PC-3 (cell line): ENCODE results near the gene NTM. TPM values are rescaled to one million over a fixed set of nuclear protein-coding genes. Genes with fewer than 3 reads are reported as not detected.

Source experiments
- ATAC-seq: fragments of 200-7000 bp; cut with Tn5 transposase; 2 replicates; pipeline ENCODE4 v1.9.1; 2020; ENCODE audit warnings: mild to moderate bottlenecking, moderate library complexity
- BruUV-seq: library from RNA; stranded (reverse); fragments of 400-500 nt; replicated peaks from 2 replicates; lab custom pipeline; 2021; lab: Mats Ljungman, UMichigan
- CTCF ChIA-PET: fragments of 300-600 bp; sonication (Branson Sonifier 250); formaldehyde crosslinking; loops from one replicate; lab custom pipeline; 2022; ENCODE audit warnings: antibody characterized with exemption; lab: Charles Lee
- POLR2A ChIA-PET: fragments of 300-600 bp; sonication (Branson Sonifier 250); formaldehyde crosslinking; loops from one replicate; lab custom pipeline; 2022; ENCODE audit warnings: antibody characterized with exemption; ENCODE audit not compliant: unreplicated experiment; lab: Charles Lee
- DNase-seq: peaks from one replicate; pipeline ENCODE4 v3.0.0-alpha.2; 2015
- H2AFZ ChIP-seq: fragments of 300-600 bp; sonication (generic); 2 replicates; pipeline ENCODE4 v1.6.0; 2016; ENCODE audit warnings: antibody characterized with exemption, low read length
- H3F3A ChIP-seq: fragments of 300-600 bp; sonication (generic); one replicate; pipeline ENCODE4 v1.6.0; 2017; ENCODE audit warnings: antibody characterized with exemption, low read length, control low read depth, mild to moderate bottlenecking; ENCODE audit not compliant: unreplicated experiment
- H3K27ac ChIP-seq: fragments of 300-600 bp; sonication (generic); 2 replicates; pipeline ENCODE4 v1.5.1; 2016; ENCODE audit warnings: mild to moderate bottlenecking, low read length
- H3K27me3 ChIP-seq: fragments of 300-600 bp; sonication (generic); 2 replicates; pipeline ENCODE4 v1.6.1; 2016; ENCODE audit warnings: low read length, mixed read lengths
- H3K36me3 ChIP-seq: fragments of 300-600 bp; sonication (generic); 2 replicates; pipeline ENCODE4 v1.6.1; 2016; ENCODE audit warnings: low read depth, mixed run types, low read length, mixed read lengths
- H3K4me1 ChIP-seq: fragments of 300-600 bp; sonication (generic); 2 replicates; pipeline ENCODE4 v1.5.1; 2016; ENCODE audit warnings: low read length; ENCODE audit not compliant: insufficient read depth
- H3K4me2 ChIP-seq: fragments of 300-600 bp; sonication (generic); 2 replicates; pipeline ENCODE4 v1.6.0; 2016; ENCODE audit warnings: low read length
- H3K4me3 ChIP-seq: fragments of 300-600 bp; sonication (generic); 2 replicates; pipeline ENCODE4 v1.5.1; 2016; ENCODE audit warnings: mild to moderate bottlenecking, low read length, mixed read lengths
- H3K79me2 ChIP-seq: fragments of 300-600 bp; sonication (generic); 2 replicates; pipeline ENCODE4 v1.6.1; 2017; ENCODE audit warnings: low read length, mixed read lengths
- H3K9ac ChIP-seq: fragments of 300-600 bp; sonication (generic); 2 replicates; pipeline ENCODE4 v1.6.0; 2016; ENCODE audit warnings: mild to moderate bottlenecking, low read length
- H3K9me2 ChIP-seq: fragments of 300-600 bp; sonication (generic); replicated peaks from 2 replicates; pipeline ENCODE4 v1.6.1; 2016; ENCODE audit warnings: mixed run types, low read length, mixed read lengths
- H3K9me3 ChIP-seq: fragments of 300-600 bp; sonication (generic); 2 replicates; pipeline ENCODE4 v1.6.1; 2016; ENCODE audit warnings: low read length, mixed read lengths
- H4K20me1 ChIP-seq: fragments of 300-600 bp; sonication (generic); 2 replicates; pipeline ENCODE4 v1.6.1; 2016; ENCODE audit warnings: low read length, mixed read lengths
- CTCF ChIP-seq: fragments of 300-600 bp; sonication (generic); conservative IDR thresholded peaks from 2 replicates; pipeline ENCODE4 v1.5.1; 2017; ENCODE audit warnings: antibody characterized with exemption, low read depth, mild to moderate bottlenecking, low read length
- EZH2 ChIP-seq: fragments of 300-600 bp; sonication (generic); IDR thresholded peaks from one replicate; pipeline ENCODE4 v1.6.1; 2017; ENCODE audit warnings: antibody characterized with exemption, mild to moderate bottlenecking, low read length; ENCODE audit not compliant: unreplicated experiment
- EZH2phosphoT487 ChIP-seq: fragments of 300-600 bp; sonication (generic); IDR thresholded peaks from 2 replicates; pipeline ENCODE4 v1.6.1; 2018; ENCODE audit warnings: mild to moderate bottlenecking, antibody characterized with exemption, low read length, borderline replicate concordance
- intact Hi-C: fragments of 100-400 bp; cut with micrococcal nuclease; formaldehyde crosslinking; loops from 2 replicates; pipeline ENCODE4 v1.9.0; 2023
- total RNA-seq: library from RNA; depleted of rRNA; stranded (reverse); fragments of >200 nt; gene quantifications from 2 replicates; pipeline ENCODE4 v1.2.3, GENCODE V29; 2014

Gene NTM
- total RNA-seq, 1 experiment from 2014 or later, result not detected

GRCh38 chr11:132296946-132297610 lies 926.7 kb downstream of the NTM start:
- BruUV-seq, result no TSS peak
- peaks cover 7% of the 10 kb centered on the region for H3K9me3 ChIP-seq
- CTCF ChIA-PET, result no interaction called here
- no peaks in the 10 kb centered on the region for H3K4me1 ChIP-seq
- intact Hi-C loops, result no loop called here
- H3F3A ChIP-seq, result no peaks in the 10 kb centered on the region
- no peak overlapping the region for H3K4me2 ChIP-seq
- H3K27ac ChIP-seq, result no peak overlapping the region
- H3K9ac ChIP-seq, result no peak overlapping the region
- no peak for TF ChIP-seq EZH2phosphoT487
- no peak for TF ChIP-seq EZH2
- no peak overlapping the region for H3K4me3 ChIP-seq
- H3K27me3 ChIP-seq, result peaks cover 6% of the 10 kb centered on the region; the same call in 1 of the 2 replicates
- no peak overlapping the region for H2AFZ ChIP-seq
- ATAC-seq (no peak), DNase-seq (no peak)
- POLR2A ChIA-PET, result no interaction called here
- H4K20me1 ChIP-seq, result no peaks in the 10 kb centered on the region
- no peaks in the 10 kb centered on the region for H3K79me2 ChIP-seq
- no peaks in the 10 kb centered on the region for H3K9me2 ChIP-seq
- no peaks in the 10 kb centered on the region for H3K36me3 ChIP-seq

- no peak overlapping the region for H3K4me2 ChIP-seq
- TF ChIP-seq EZH2phosphoT487 (no peak), CTCF (no peak), EZH2 (no peak)
- H3K9me2 ChIP-seq, result no peaks in the 10 kb centered on the region
- DNase-seq (no peak), ATAC-seq (no peak)
- no peaks in the 10 kb centered on the region for H4K20me1 ChIP-seq
- H3K27ac ChIP-seq, result no peak overlapping the region
- intact Hi-C loops, result no loop called here
- ChIA-PET CTCF (no interaction called here), POLR2A (no interaction called here)
- H3K36me3 ChIP-seq, result no peaks in the 10 kb centered on the region
- H3K4me3 ChIP-seq, result no peak overlapping the region
- no peak overlapping the region for H3K9ac ChIP-seq
- no peak overlapping the region for H2AFZ ChIP-seq
- H3K27me3 ChIP-seq, result no peaks in the 10 kb centered on the region
- H3F3A ChIP-seq, result no peaks in the 10 kb centered on the region
- no peaks in the 10 kb centered on the region for H3K79me2 ChIP-seq
- no peaks in the 10 kb centered on the region for H3K4me1 ChIP-seq
- H3K9me3 ChIP-seq, result peaks cover 7% of the 10 kb centered on the region; the same call in 1 of the 2 replicates
- no TSS peak for BruUV-seq
Measured at GRCh38 chr11:132298357-132298756, 927.9 kb downstream of the NTM start.

GRCh38 chr11:132300283-132300682 lies 929.9 kb downstream of the NTM start:
- intact Hi-C loops, result no loop called here
- BruUV-seq, result no TSS peak
- POLR2A ChIA-PET, result interaction anchor here (0.5 kb wide), 1 partner anchor 1010 kb away, joined by 5 read pairs; no protein-coding TSS in a partner anchor

More at GRCh38 chr11:132300283-132300682, 929.9 kb downstream of the NTM start:
- H3K9ac ChIP-seq, result no peak overlapping the region
- no peak for TF ChIP-seq EZH2phosphoT487
- peak; percentile 46; the same call in 1 of the 2 replicates for TF ChIP-seq CTCF
- no peak for TF ChIP-seq EZH2
- H3F3A ChIP-seq, result no peaks in the 10 kb centered on the region
- H2AFZ ChIP-seq, result no peak overlapping the region
- no peaks in the 10 kb centered on the region for H3K4me1 ChIP-seq
- H3K9me2 ChIP-seq, result no peaks in the 10 kb centered on the region
- H3K4me3 ChIP-seq, result no peak overlapping the region
- no peaks in the 10 kb centered on the region for H4K20me1 ChIP-seq
- ATAC-seq (peak; percentile 42; the same call in 1 of the 2 replicates), DNase-seq (peak; percentile 11)
- H3K4me2 ChIP-seq, result no peak overlapping the region
- peaks cover 11% of the 10 kb centered on the region; the same call in 1 of the 2 replicates for H3K9me3 ChIP-seq
- H3K36me3 ChIP-seq, result no peaks in the 10 kb centered on the region
- CTCF ChIA-PET, result interaction anchor here (0.6 kb wide), 2 partner anchors 207 to 426 kb away, joined by 3 to 4 read pairs; no protein-coding TSS in a partner anchor
- H3K79me2 ChIP-seq, result no peaks in the 10 kb centered on the region
- no peak overlapping the region for H3K27ac ChIP-seq
- 0 out of 2 replicates have a peak, but pooled peaks cover 3% of the 10 kb centered on the region for H3K27me3 ChIP-seq
